HG02678 (cell line): Measurements from ENCODE around the gene MYEOV.

ENCODE experiments used
- ATAC-seq: cut with Tn5 transposase; IDR thresholded peaks from one replicate; pipeline ENCODE4 v1.9.1; 2021; ENCODE audit warnings: mild to moderate bottlenecking, moderate library complexity; ENCODE audit not compliant: unreplicated experiment

Gene MYEOV

DNA sequence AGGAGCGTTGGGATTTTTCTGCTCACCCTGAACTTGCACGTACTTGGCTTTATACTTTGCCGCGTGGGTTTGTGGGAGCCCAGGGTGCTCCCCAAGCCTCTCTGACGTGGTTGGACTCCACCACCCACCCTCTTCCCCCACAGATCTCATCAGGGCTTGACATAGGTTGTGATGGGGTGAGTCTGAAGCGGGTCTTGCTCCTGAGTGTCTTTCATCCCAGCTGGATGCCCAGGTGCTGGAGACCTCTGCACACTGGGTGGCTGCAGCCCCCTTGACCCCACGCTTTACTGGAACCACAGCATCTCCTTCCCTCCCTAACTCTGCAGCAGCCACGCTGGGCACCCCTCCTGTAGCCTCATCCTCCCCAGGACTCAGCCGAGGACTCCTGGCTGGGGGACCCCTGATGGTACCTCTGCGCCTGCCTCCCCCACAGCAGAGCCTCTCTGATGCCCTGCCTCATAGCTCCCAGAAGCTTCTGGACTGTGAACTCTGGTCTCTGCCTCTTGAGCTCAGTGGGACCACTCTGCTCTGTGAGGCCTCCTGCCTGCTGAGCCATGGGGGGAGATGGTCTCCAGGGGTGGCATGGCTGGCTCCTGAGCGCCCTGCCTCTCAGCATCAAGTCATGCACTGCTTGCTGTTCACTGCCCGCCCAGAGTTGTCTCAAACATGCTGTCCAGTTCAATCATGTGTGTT lies 45.2 kb downstream of the MYEOV start:
- ATAC-seq: no peak

DNA sequence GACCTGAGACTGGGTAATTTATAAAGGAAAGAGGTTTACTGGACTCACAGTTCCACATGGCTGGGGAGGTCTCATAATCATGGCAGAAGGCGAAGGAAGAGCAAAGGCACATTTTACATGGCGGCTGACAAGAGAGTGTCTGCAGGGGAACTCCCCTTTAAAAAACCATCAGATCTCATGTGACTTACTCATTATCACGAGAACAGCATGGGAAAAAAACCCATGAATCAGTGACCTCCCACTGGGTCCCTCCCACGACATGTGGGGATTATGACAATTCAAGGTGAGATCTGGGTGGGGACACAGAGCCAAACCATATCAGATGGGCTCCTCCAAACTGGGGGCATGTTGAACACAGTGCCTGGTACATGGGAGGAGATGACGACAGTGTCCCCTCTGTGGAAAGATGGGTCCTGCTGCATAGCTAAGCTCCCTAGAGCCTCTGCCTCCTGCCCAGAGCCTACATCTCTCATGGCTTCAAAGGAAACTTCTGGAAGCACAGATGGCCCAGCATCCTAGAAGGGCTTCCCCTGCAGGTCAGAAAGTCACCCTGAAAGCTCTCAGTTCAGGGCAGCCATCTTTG lies 46.1 kb downstream of the MYEOV start:
- no peak for ATAC-seq

DNA sequence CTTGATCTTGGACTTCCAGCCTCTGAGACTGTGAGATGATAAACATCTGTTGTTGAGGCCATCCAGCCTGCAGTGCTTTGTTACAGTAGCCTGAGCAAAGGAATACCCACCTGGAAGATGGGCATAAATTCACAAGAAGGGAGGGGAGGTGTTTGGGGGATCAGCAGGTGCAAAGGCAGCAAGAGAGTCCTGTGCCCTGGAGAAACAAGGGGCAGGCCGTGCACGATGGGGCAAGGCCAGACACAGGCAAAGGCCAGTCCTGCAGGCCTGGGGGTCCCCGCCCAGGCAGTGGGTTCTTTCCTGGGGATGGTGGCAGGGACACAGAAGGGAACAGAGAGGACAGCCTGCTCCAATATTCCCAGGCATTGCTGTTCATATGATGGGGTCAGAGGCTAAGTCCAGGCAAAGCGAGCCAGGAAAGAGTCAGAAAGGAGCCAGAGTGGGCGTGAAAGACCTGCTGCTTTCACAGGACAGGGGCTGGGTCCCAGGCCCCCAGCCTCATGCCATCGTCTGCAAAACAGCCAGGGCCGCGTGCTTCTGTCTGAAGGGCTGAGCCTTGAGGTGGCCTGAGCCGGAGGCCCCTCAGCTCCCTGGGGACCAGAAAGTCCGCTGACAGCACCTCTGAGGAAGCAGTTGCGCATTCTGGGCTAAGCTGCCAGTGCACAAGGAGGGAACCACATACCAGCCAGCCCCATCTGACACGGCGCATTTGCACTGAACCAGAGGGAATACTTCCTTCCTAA lies 48.8 kb downstream of the MYEOV start:
- no peak for ATAC-seq

DNA sequence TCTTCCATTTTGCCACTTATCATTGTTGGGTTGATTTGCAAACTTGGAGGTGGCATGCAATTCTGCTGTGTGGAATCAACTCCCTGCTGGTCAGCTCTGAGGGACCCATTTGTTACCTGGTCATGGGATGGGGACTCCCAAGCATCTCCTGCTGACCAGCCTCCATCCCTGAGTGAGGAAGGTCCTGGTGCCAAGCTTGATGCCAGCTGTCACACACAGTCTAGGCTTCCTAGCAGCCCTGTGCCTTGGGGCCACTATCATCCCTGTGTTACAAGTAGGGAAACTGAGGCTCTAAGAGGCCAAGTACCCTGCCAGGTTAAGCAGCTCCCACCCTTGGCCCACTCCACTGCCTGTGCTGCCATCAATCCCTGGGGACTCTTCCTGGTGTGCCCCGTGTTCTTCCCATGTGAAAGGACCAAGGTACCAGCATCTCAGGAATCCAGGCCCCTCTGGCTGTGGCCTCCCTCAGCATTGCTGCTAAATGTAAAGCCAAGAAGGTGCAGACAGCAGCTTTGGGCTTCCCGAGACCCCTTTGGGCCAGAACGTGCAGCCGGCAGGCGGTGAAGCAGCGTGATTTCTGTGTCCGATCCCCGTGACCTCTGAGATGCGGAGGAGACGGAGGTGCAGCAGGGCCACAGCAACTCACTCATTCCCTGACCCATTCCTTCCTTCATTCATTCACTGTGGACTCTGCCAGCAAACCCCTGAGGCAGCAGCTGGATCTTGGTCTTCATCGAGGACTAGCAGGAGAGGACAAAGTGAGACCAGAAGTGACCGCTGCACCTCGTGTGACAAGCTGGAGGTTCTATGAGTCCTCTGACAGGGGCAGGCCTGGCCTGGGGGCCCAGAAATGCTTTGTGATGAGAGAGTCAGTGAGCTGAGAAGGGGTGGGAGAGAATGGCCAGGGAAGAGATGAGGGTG lies 49.7 kb downstream of the MYEOV start:
- no peak for ATAC-seq

DNA sequence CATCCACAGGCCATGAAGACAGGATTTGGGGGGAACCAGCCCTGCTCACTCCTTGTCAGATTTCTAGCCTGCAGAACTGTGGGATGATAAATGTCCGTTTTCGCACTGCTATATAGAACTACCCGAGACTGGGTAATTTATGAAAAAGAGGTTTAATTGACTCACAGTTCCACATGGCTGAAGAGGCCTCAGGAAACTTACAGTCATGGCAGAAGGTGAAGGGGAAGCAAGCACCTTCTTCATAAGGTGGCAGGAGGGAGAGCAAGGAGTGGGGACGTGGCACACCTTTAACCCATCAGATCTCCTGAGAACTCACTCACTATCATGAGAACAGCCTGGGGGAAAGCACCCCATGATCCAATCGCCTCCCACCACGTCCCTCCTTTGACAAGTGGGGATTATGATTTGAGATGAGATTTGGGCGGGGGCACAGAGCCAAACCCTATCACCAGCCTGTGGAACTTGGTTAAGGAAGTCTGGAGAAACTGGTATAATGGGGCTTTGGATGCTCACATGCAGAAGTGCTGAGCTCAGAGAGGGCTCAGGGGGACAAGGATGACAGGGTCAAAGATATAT lies 50.7 kb downstream of the MYEOV start:
- no peak for ATAC-seq
